ENCODE data around the gene SLC6A20. TPM values are rescaled to one million over a fixed set of nuclear protein-coding genes. Genes with fewer than 3 reads are reported as not detected.

SLC6A20 gene
- total and polyA plus RNA-seq, 2 of the 13 experiments (the other 11 are each of a cell fraction or from before 2014, with no cell fraction given) = not detected

- BruUV-seq (replicated peaks) = no TSS peak
- H3K4me3 ChIP-seq (replicated peaks in 1 of 3; ENCODE audit: insufficient read depth in 1 of 3, low read depth in 2 of 3, low read length in 3 of 3) = no peak overlapping the region
- H3K27ac ChIP-seq (ENCODE audit: extremely low read length, insufficient read depth, low read length) = no peak overlapping the region
- no peak for DNase-seq (ENCODE audit: low spot score)
- no peaks in the 10 kb centered on the region; a peak in 2 of 5 replicates for H3K36me3 ChIP-seq (replicated peaks in 1 of 2; ENCODE audit: control insufficient read depth in 1 of 2, insufficient read depth in 2 of 2, low read length in 2 of 2)
- ChIA-PET CTCF (ENCODE audit: low intra/inter-chr PET ratio, low total read pairs) (no interaction called here), POLR2A (no interaction called here)
- no peaks in the 10 kb centered on the region for H3K79me2 ChIP-seq (ENCODE audit: insufficient read depth, low read length)
- H2AFZ ChIP-seq (ENCODE audit: low read length) = no peak overlapping the region
- no peak for FAIRE-seq
- in situ Hi-C loops (cut with HindIII; ENCODE audit: extremely low pct_ligation_motif_present, low pct_unique_long_range_greater_than_20kb) = no loop called here
- no peak overlapping the region for H3K9ac ChIP-seq (ENCODE audit: insufficient read depth, low read depth, low read length)
- ATAC-seq = no peak
- TF ChIP-seq TCF12 (IDR thresholded peaks at IDR 0.05) (no peak), TCF12 (CRISPR knock-in tag; IDR thresholded peaks at IDR 0.05) (no peak), ZFP37 (CRISPR knock-in tag; IDR thresholded peaks at IDR 0.05; ENCODE audit: borderline replicate concordance) (no peak), ZNF354B (CRISPR knock-in tag; IDR thresholded peaks at IDR 0.05) (no peak), ZBTB25 (CRISPR knock-in tag; IDR thresholded peaks at IDR 0.05) (no peak), FOXP4 (CRISPR knock-in tag; IDR thresholded peaks at IDR 0.05) (no peak), SYNCRIP (IDR thresholded peaks at IDR 0.05; ENCODE audit: insufficient read depth, low read depth, low read length) (no peak), PAWR (CRISPR knock-in tag; IDR thresholded peaks at IDR 0.05; ENCODE audit: borderline replicate concordance) (no peak), ZSCAN25 (CRISPR knock-in tag; IDR thresholded peaks at IDR 0.05) (no peak), ZNF350 (CRISPR knock-in tag; IDR thresholded peaks at IDR 0.05; ENCODE audit: borderline replicate concordance, low read depth) (no peak)
- peaks cover 7% of the 10 kb centered on the region; the same call in 1 of the 2 replicates for H3K9me3 ChIP-seq (ENCODE audit: low read length)
- H4K20me1 ChIP-seq (ENCODE audit: insufficient read depth, low read length) = no peaks in the 10 kb centered on the region
- no peaks in the 10 kb centered on the region for H3K4me1 ChIP-seq (ENCODE audit: insufficient read depth, low read length)
- H3K27me3 ChIP-seq (ENCODE audit: control insufficient read depth in 1 of 2, insufficient read depth in 2 of 2, low read length in 2 of 2) = no peaks in the 10 kb centered on the region
- H3K4me2 ChIP-seq (ENCODE audit: low read depth, low read length) = no peak overlapping the region
- WGBS (ENCODE audit: low lambda C conversion rate) = 52% methylated on average over 3 of the region's 3 CpGs
- intact Hi-C loops (cut with micrococcal nuclease; ENCODE audit: unreplicated experiment) = no loop called here
Observed at GRCh38 chr3:45816544-45816943, 20.2 kb upstream of the SLC6A20 start.
